Ascending aorta (tissue), 2 donors: ENCODE measurements around the gene MAMDC4. TPM values are rescaled to one million over a fixed set of nuclear protein-coding genes. Genes with fewer than 3 reads are reported as not detected.

Experiments
- DNase-seq, 2 donors: peaks; one replicate each; pipeline ENCODE4 v3.0.0-alpha.2; 2019; ENCODE audit warnings: low spot score in 2 of 2
- H3K27ac ChIP-seq, 2 donors: fragments of 200-600 bp; sonication (generic); one replicate each; pipeline ENCODE4 v1.5.1; 2016 to 2017; ENCODE audit warnings: mild to moderate bottlenecking in 1 of 2
- H3K27me3 ChIP-seq: fragments of 200-600 bp; sonication (generic); one replicate; pipeline ENCODE4 v1.5.1; 2017
- H3K36me3 ChIP-seq, 2 donors: fragments of 200-600 bp; sonication (generic); one replicate each; pipeline ENCODE4 v1.5.1; 2016
- H3K4me1 ChIP-seq, 2 donors: fragments of 200-600 bp; sonication (generic); one replicate each; pipeline ENCODE4 v1.5.1; 2016 to 2017; ENCODE audit warnings: mild to moderate bottlenecking in 1 of 2
- H3K4me3 ChIP-seq, 2 donors: fragments of 200-600 bp; sonication (generic); one replicate each; pipeline ENCODE4 v1.5.1; 2016 to 2017; ENCODE audit warnings: mild to moderate bottlenecking in 1 of 2
- H3K9me3 ChIP-seq, 2 donors: fragments of 200-600 bp; sonication (generic); one replicate each; pipeline ENCODE4 v1.5.1; 2016
- CTCF ChIP-seq, 3 experiments: fragments of 200-600 bp in 2 of 3; fragments of 450-650 bp in 1 of 3; sonication (generic) in 2 of 3; IDR thresholded peaks; one replicate each; pipeline ENCODE4 v1.5.1; 2016 to 2019; ENCODE audit warnings: antibody characterized with exemption in 3 of 3, mild to moderate bottlenecking in 1 of 3, moderate library complexity in 1 of 3
- intact Hi-C: fragments of 100-400 bp; cut with DNase I; formaldehyde crosslinking; loops from one replicate; pipeline ENCODE4 v1.15.1; 2023
- total RNA-seq: library from RNA; depleted of rRNA; stranded (reverse); fragments of >200 nt; gene quantifications from one replicate; pipeline ENCODE4 v1.1.0, GENCODE V29; 2016

MAMDC4 gene
- total RNA-seq, 1 donor from 2014 or later, result 5.0 TPM

GRCh38 chr9:136902259-136902821 lies 50.2 kb downstream of the MAMDC4 start:
- DNase-seq, result peak; percentile 31 to 83
- TF ChIP-seq CTCF (IDR thresholded peaks at IDR 0.05), result no peak
- intact Hi-C loops, result no loop called here
- peaks cover 8 to 17% of the 10 kb centered on the region in 2 donors for H3K4me1 ChIP-seq
- no peaks in the 10 kb centered on the region for H3K27me3 ChIP-seq
- no peaks in the 10 kb centered on the region for H3K9me3 ChIP-seq
- peak overlapping the region; percentile 75 to 80 for H3K27ac ChIP-seq
- H3K4me3 ChIP-seq, result peak overlapping the region in 1 of 2 donors; percentile 38
- peaks cover 6 to 18% of the 10 kb centered on the region in 2 donors for H3K36me3 ChIP-seq

- peaks cover 13 to 26% of the 10 kb centered on the region in 2 donors for H3K36me3 ChIP-seq
- peak in 1 of 2 donors; percentile 82 for DNase-seq
- H3K9me3 ChIP-seq, result no peaks in the 10 kb centered on the region
- no peak overlapping the region for H3K4me3 ChIP-seq
- no peak for TF ChIP-seq CTCF (IDR thresholded peaks at IDR 0.05)
- intact Hi-C loops, result loop anchor here (1.0 kb wide), 1 partner anchor 41 kb away; the partner anchor contains the start of gene FBXW5
- no peaks in the 10 kb centered on the region for H3K27me3 ChIP-seq
- peak overlapping the region; percentile 75 to 80 for H3K27ac ChIP-seq
- H3K4me1 ChIP-seq, result peaks cover 8 to 17% of the 10 kb centered on the region in 2 donors
These were observed 51.0 kb downstream of the MAMDC4 start for GRCh38 chr9:136903041-136903554.

GRCh38 chr9:136906266-136906665 lies 54.1 kb downstream of the MAMDC4 start:
- Histone ChIP-seq H3K9me3 (no peaks in the 10 kb centered on the region), H3K4me3 (no peak overlapping the region), H3K27ac (no peak overlapping the region), H3K27me3 (no peaks in the 10 kb centered on the region), H3K4me1 (peaks cover 8 to 17% of the 10 kb centered on the region in 2 donors), H3K36me3 (peaks cover 23 to 33% of the 10 kb centered on the region in 2 donors)
- DNase-seq, result no peak
- no peak for TF ChIP-seq CTCF (IDR thresholded peaks at IDR 0.05)
- intact Hi-C loops, result no loop called here

DNA sequence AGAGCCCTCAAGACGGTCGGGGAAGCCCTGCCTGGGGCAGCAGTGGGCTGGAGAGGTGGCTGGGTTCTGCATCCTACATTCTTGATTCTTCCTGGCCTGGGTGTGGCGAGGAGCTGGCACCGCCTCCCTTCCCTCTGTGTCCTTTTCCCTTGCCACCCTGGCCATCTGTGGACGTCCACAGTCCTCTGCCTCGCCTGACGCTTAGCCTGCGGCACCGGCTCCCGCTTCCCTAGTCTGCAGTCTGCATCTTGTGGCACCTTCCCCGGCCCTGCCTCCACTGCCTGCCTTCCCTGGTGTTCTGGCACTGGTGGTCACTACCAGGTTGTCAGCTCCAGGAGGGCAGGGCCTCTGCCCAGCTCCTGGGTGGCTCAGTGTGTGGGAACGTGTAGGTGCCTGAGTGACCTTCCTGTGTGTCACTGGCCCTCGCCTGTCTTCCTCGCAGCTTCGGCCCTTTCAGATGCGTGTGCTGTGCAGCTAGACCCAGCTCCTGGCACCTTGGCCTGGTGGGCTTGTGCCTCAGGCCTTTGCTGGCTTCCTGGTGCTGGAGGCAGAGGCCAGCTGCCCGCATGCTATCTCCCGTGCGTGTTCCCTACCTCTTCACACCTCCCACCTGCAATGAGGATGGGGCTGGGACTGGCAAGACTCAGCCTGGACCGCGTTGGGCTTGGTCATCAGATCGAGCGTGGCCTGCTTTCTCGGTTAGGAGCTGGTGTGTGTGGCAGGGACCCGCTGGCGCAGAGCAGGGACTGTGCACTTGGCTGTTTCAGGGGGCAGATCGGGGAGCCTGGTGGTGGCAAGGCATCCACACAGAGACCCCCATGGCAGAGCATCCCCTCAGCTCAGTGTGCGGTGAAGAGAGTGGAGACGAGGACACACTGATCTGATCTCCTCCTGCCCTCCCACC lies 55.1 kb downstream of the MAMDC4 start:
- intact Hi-C loops, result no loop called here
- Histone ChIP-seq H3K27me3 (no peaks in the 10 kb centered on the region), H3K4me3 (no peak overlapping the region), H3K27ac (no peak overlapping the region), H3K4me1 (peaks cover 1 to 8% of the 10 kb centered on the region in 2 donors), H3K36me3 (peaks cover 23 to 35% of the 10 kb centered on the region in 2 donors), H3K9me3 (no peaks in the 10 kb centered on the region)
- no peak for DNase-seq
- TF ChIP-seq CTCF (IDR thresholded peaks at IDR 0.05), result no peak

Other genes with a start within 250 kb of the MAMDC4 start
- 443 TPM for gene EGFL7, start 189.4 kb upstream of the MAMDC4 start, total RNA-seq
- 129 TPM for gene AGPAT2, start 164.9 kb upstream of the MAMDC4 start, total RNA-seq
- gene DIPK1B, start 139.8 kb upstream of the MAMDC4 start, total RNA-seq, result 86.2 TPM
- gene LCN10, start 109.4 kb upstream of the MAMDC4 start, total RNA-seq, result 28.5 TPM
- gene LCN6, start 103.8 kb upstream of the MAMDC4 start, total RNA-seq, result 130 TPM
- not detected for gene LCN8, start 94.1 kb upstream of the MAMDC4 start, total RNA-seq
- gene LCN15, start 87.8 kb upstream of the MAMDC4 start, total RNA-seq, result not detected
- 10.9 TPM for gene TMEM141, start 61.0 kb upstream of the MAMDC4 start, total RNA-seq
- not detected for gene CCDC183, start 56.0 kb upstream of the MAMDC4 start, total RNA-seq
- 70.9 TPM for gene RABL6, start 44.4 kb upstream of the MAMDC4 start, total RNA-seq
- 5.9 TPM for gene AJM1, start 9.9 kb upstream of the MAMDC4 start, total RNA-seq
- gene PHPT1, start 2.9 kb upstream of the MAMDC4 start, total RNA-seq, result 108 TPM
- gene EDF1, start 14.0 kb downstream of the MAMDC4 start, total RNA-seq, result 140 TPM
- gene TRAF2, start 34.2 kb downstream of the MAMDC4 start, total RNA-seq, result 4.4 TPM
- 421 TPM for gene FBXW5, start 92.4 kb downstream of the MAMDC4 start, total RNA-seq
- 8.6 TPM for gene C8G, start 92.9 kb downstream of the MAMDC4 start, total RNA-seq
- not detected for gene LCN12, start 99.9 kb downstream of the MAMDC4 start, total RNA-seq
- 68.3 TPM for gene PTGDS, start 125.2 kb downstream of the MAMDC4 start, total RNA-seq
- not detected for gene LCNL1, start 130.6 kb downstream of the MAMDC4 start, total RNA-seq
- gene PAXX, start 140.1 kb downstream of the MAMDC4 start, total RNA-seq, result 87.0 TPM
- 2.8 TPM for gene CLIC3, start 144.2 kb downstream of the MAMDC4 start, total RNA-seq
- 102 TPM for gene ABCA2, start 175.9 kb downstream of the MAMDC4 start, total RNA-seq
- gene FUT7, start 179.7 kb downstream of the MAMDC4 start, total RNA-seq, result not detected
- gene NPDC1, start 193.8 kb downstream of the MAMDC4 start, total RNA-seq, result 579 TPM
- not detected for gene ENTPD2, start 201.7 kb downstream of the MAMDC4 start, total RNA-seq
- 8.7 TPM for gene SAPCD2, start 218.2 kb downstream of the MAMDC4 start, total RNA-seq
- 17.1 TPM for gene UAP1L1, start 225.2 kb downstream of the MAMDC4 start, total RNA-seq
- gene MAN1B1, start 234.6 kb downstream of the MAMDC4 start, total RNA-seq, result 85.3 TPM